Astrocyte (in vitro differentiated cells and primary cell): ENCODE results near the gene SLC18B1.

Experiments
- CTCF ChIP-seq: IDR thresholded peaks from 2 replicates; pipeline ENCODE4 v1.5.1; 2011; ENCODE audit warnings: low read depth, mild to moderate bottlenecking, inconsistent platforms, low read length, moderate library complexity; ENCODE audit not compliant: insufficient read depth
- EZH2 ChIP-seq: IDR thresholded peaks from 2 replicates; pipeline ENCODE4 v1.6.1; 2012; ENCODE audit warnings: mild to moderate bottlenecking, low read length, inconsistent platforms; ENCODE audit not compliant: insufficient read depth

GRCh38 chr6:132752255-132752654 is 46.2 kb downstream of the SLC18B1 start:
- TF ChIP-seq CTCF (no peak), EZH2 (no peak)
